Brain microvascular endothelial cell (primary cell): Measurements from ENCODE around the gene ITIH3.

Experiments used
- DNase-seq: peaks from one replicate; pipeline ENCODE4 v3.0.0-alpha.2; 2020
- H3K27ac ChIP-seq: fragments of 250-450 bp; sonication (Bioruptor Pico); 2 replicates; pipeline ENCODE4 v1.5.1; 2020; ENCODE audit warnings: mild to moderate bottlenecking, moderate library complexity
- H3K27me3 ChIP-seq: fragments of 250-450 bp; sonication (Bioruptor Pico); replicated peaks from 2 replicates; pipeline ENCODE4 v1.5.1; 2020; ENCODE audit warnings: mild to moderate bottlenecking
- H3K36me3 ChIP-seq: fragments of 250-450 bp; sonication (Bioruptor Pico); replicated peaks from 2 replicates; pipeline ENCODE4 v1.5.1; 2020; ENCODE audit warnings: mild to moderate bottlenecking
- H3K4me3 ChIP-seq: 2 replicates; pipeline ENCODE4 v1.5.1; 2011; ENCODE audit warnings: low read depth, mild to moderate bottlenecking, control low read depth, low read length, moderate library complexity
- CTCF ChIP-seq: IDR thresholded peaks from 2 replicates; pipeline ENCODE4 v1.5.1; 2011; ENCODE audit warnings: low read depth, mild to moderate bottlenecking, moderate library complexity, low read length, control low read depth, inconsistent platforms; ENCODE audit errors: missing control alignments
- in situ Hi-C: cut with HindIII; loops from 2 replicates; pipeline ENCODE4 v1.10.0; 2017; ENCODE audit warnings: low sequenced_read_pairs, low pct_ligation_motif_present

ITIH3 gene

GRCh38 chr3:52769786-52770455 is 24.7 kb upstream of the ITIH3 start:
- H3K27ac ChIP-seq: no peak overlapping the region
- in situ Hi-C loops: no loop called here
- no peak for TF ChIP-seq CTCF

DNA sequence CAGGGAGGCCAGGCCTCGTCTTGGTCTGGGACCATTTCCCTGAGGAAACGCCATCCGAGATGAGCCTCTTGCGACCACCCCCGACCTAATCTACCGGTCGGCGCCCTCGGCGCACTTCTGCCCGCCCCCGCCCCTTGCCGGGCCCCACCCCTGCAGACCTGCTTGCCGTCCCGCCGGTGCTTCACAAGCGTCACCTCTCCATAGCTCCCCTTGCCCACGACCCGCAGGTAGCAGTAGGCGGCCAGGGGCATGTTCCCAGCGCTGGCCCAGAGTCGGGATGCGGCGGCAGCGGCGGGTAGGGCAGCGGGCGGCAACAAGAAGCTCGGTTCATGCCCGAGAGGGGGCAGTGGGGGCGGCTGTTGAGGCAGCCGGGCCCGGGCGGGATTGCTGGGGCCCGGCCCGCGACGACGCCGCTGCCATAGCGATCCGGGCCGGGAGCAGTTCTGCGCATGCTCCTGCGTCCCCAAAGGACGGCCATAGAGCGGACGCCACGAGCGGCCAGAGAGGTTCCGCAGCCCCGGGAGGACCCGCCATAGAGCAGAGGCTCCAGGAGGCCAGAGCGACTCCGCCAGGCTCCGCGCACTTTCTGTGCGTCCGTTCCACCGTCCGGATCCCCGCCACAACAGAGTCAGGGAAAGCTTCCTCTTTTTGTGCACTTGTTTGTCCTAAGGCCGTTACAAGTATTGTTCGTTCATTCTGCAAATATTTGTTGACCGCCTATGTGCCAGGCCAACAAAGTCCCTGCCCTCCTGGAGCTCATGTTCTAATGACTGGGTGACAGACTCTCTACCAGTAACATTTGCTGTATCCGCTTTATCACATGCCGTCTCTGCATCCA is 23.9 kb upstream of the ITIH3 start, which contains the start of gene NEK4:
Gene NEK4 (minus strand): TSS at position 445 of the 838 bp plus-strand sequence. CDS start 194 bp downstream, at position 251.
- no peaks in the 10 kb centered on the region for H3K27me3 ChIP-seq
- no peak for TF ChIP-seq CTCF
- in situ Hi-C loops: no loop called here
- DNase-seq: peak; percentile 86
- H3K4me3 ChIP-seq: peak within 1 kb of the TSS; percentile 91
- peak within 1 kb of the TSS; percentile 4 for H3K27ac ChIP-seq
- no peaks in the 10 kb centered on the region for H3K36me3 ChIP-seq

More at GRCh38 chr3:52769786-52770455, 24.7 kb upstream of the ITIH3 start:
- Histone ChIP-seq H3K4me3 (peak overlapping the region; percentile 91), H3K27me3 (no peaks in the 10 kb centered on the region), H3K36me3 (peaks cover 3% of the 10 kb centered on the region)
- no peak for DNase-seq

DNA sequence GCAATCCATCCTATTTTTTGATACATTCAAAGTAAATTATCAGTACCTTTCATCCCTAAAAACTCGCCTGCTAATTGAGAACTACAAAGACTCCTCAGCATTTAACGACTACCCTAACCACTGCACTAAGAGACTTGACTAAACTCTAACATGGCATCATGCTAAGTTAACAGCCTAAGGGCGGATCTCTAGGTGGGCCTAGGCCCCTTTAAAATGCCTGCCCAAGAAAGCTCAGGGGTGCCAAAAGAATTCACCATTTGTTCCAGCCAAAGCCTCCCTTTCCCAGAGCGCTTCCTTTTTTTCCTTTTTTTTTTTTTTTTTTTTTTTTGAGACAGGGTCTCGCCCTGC is 23.3 kb upstream of the ITIH3 start:
- no peak for TF ChIP-seq CTCF
- in situ Hi-C loops: no loop called here
- Histone ChIP-seq H3K4me3 (peak overlapping the region; percentile 91), H3K27me3 (no peaks in the 10 kb centered on the region), H3K27ac (peak overlapping the region; percentile 4), H3K36me3 (no peaks in the 10 kb centered on the region)
- DNase-seq: no peak

DNA sequence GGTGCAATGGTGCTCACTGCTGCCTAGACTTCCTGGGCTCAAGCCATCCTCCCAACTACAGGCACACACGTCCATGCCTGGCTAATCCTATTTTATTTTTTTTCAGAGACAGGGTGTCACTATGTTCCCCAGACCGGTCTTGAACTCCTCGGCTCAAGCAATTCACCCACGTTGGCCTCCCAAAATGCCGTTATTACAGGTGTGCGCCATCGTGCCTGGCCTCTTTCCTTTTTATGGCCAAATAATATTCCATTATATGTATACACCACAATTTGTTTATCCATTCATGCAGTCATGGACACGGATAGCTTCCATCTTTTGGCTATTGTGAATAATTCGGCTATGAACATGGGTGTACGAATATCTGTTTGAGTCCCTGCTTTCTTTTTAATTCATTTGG is 22.9 kb upstream of the ITIH3 start:
- Histone ChIP-seq H3K27me3 (no peaks in the 10 kb centered on the region), H3K27ac (no peak overlapping the region)
- TF ChIP-seq CTCF: no peak

GRCh38 chr3:52773361-52774065 is 21.1 kb upstream of the ITIH3 start:
- DNase-seq: no peak
- Histone ChIP-seq H3K27ac (no peak overlapping the region), H3K4me3 (no peak overlapping the region), H3K27me3 (no peaks in the 10 kb centered on the region), H3K36me3 (no peaks in the 10 kb centered on the region)
- in situ Hi-C loops: no loop called here
- TF ChIP-seq CTCF: no peak

More for the DNA sequence above, 22.9 kb upstream of the ITIH3 start:
- Histone ChIP-seq H3K4me3 (no peak overlapping the region), H3K36me3 (no peaks in the 10 kb centered on the region)
- DNase-seq: no peak
- in situ Hi-C loops: no loop called here
